Activated naive CD4-positive, alpha-beta T cell treated with anti-CD3 and anti-CD28 coated beads, Interleukin-2, amount 50 U/mL, for 72 hours (primary cell): ENCODE results near the gene EVPL. TPM values are rescaled to one million over a fixed set of nuclear protein-coding genes. Genes with fewer than 3 reads are reported as not detected.

ENCODE experiments used
- ATAC-seq, 2 donors: fragments of 150-1000 bp; cut with Tn5 transposase; 2 replicates each; pipeline ENCODE4 v1.10.0; 2021; ENCODE audit warnings: mild to moderate bottlenecking in 2 of 2, moderate library complexity in 2 of 2
- DNase-seq, 2 donors: peaks; one replicate each; pipeline ENCODE4 v3.0.0; 2021 to 2022; ENCODE audit warnings: low spot score in 2 of 2
- H3K27ac Mint-ChIP-seq, 2 donors: one replicate each; pipeline ENCODE4 v1.8.0; 2022; ENCODE audit warnings: mild to moderate bottlenecking in 2 of 2, mixed read lengths in 2 of 2
- H3K36me3 Mint-ChIP-seq, 2 donors: one replicate each; pipeline ENCODE4 v1.8.0; 2022; ENCODE audit warnings: mixed read lengths in 2 of 2
- H3K9me3 Mint-ChIP-seq, 2 donors: one replicate each; pipeline ENCODE4 v1.8.0; 2022; ENCODE audit warnings: mixed read lengths in 2 of 2
- total RNA-seq, 2 donors: library from RNA; stranded (reverse); gene quantifications; one replicate each; pipeline ENCODE4 v1.2.3, GENCODE V29; 2022

The EVPL gene
- total RNA-seq, 2 donors from 2014 or later = 0.34 to 1.5 TPM

DNA sequence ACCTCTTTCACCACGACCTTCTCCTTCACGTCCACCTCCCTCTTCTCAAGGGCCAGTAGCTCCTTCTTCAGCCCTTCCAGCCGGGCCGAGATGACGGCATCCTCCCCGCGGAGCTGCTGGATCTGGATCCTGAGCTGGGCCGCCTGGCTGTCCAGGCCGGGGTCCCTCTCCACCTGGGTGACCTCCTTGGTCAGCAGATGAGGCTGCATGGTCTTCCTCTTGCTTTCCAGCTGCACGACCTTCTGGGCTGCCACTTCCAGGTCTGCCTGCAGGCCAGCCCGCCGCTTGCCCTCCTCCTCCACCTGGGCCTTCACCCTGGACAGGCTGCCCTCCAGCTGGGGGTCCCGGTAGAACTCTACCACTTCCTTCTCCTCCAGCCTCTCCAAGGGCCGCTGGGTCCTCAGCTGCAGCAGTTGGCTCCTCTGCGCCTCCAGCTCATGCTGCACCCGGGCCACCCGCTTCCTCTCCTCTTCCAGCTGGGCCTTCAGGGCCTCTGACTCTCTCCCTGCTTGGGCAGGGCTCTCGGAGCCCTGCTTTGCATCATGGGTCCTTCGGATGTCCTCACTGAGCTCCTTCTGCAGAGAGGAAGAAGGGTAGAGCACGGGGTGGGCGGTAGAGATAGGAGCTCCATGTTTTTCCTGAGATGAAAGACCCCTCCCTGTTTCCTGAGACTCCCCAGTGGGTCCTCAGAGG, 17.0 kb downstream of the EVPL start:
- Mint-ChIP-seq H3K27ac (peak overlapping the region in 1 of 2 donors; percentile 34), H3K9me3 (no peaks in the 10 kb centered on the region), H3K36me3 (no peaks in the 10 kb centered on the region)
- ATAC-seq (no peak), DNase-seq (no peak)

DNA sequence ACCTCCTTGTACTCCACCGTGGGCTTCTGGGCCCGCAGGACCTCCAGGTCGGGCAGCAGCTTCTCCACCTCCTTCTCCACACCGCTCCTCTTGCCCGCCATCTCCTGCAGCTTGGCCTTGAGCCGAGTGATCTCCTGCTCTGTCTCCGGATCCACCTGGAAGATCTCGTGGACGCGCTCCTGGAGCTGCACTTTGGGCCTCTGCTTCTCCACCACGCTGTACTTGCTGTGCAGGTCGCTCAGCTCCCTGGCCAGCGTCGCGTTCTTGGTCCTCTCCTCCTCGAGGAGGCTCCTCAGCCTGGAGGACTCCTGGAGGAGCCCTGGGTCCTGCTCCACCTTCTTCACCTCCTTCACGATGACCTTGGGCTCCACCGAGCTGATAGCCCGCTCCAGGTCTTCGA, 17.7 kb downstream of the EVPL start:
- no peaks in the 10 kb centered on the region for H3K9me3 Mint-ChIP-seq
- no peak for DNase-seq
- H3K36me3 Mint-ChIP-seq = no peaks in the 10 kb centered on the region
- H3K27ac Mint-ChIP-seq = peak overlapping the region; percentile 19 to 57
- ATAC-seq = no peak

DNA sequence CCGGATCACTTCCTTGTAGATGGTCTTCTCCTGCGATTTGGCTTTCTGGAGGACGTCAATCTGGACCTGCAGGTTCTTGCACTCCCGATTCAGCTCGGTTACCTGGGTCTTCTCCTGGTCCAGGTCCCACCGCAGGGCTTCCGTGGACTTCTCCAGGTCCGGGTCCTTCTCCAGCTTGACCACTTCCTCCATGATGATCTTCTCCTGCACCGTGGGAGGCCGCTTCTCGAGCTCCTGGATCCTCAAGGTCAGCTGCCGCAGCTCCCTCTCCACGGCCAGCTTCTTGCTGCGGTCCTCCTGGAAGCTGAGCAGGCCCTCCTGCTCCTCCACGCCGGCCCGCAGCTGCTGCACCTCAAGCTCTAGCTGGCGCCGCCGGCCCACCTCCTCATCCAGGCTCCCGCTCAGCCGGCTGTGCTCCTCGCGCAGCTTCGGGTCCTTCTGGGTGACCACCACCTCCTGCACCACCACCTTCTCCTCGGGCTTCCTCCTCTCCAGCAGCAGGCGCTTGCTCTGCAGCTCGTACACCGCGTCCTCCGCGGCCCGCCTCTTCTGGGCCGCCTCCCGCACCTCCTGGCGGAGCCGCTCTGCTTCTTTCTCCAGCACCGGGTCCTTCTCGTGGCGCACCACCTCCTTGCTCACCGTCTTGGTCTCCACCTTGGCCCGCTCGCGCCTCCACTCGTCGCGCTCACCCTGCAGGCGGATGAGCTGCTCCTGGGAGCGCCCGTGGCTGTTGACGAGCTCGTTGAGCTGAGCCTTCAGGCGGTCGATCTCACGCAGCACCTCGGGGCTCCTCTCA, 18.3 kb downstream of the EVPL start:
- Mint-ChIP-seq H3K27ac (peak overlapping the region in 1 of 2 donors; percentile 57), H3K9me3 (no peaks in the 10 kb centered on the region), H3K36me3 (no peaks in the 10 kb centered on the region)
- DNase-seq (no peak), ATAC-seq (no peak)

DNA sequence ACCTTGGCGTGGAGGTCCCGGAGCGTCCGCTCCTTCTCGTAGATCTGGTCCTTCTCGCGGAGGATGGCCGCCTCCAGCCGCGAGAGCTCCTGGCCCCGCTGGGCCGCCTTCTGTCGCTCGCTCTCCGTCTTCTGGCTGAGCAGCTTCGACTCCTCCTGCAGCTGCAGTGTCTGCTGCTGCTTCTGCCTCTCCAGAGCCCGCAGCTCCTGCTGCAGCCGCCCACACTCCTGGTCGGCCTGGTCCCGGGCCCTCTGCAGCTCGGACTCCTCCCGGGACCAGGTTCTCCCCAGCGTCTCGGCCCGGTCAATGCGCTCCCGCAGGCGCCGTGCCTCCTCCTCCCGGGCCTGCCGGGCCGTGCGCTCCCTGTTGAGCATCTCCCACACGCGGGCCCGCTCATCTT, 18.9 kb downstream of the EVPL start:
- no peak overlapping the region for H3K27ac Mint-ChIP-seq
- no peaks in the 10 kb centered on the region for H3K36me3 Mint-ChIP-seq
- DNase-seq = no peak
- ATAC-seq = no peak
- no peaks in the 10 kb centered on the region for H3K9me3 Mint-ChIP-seq

DNA sequence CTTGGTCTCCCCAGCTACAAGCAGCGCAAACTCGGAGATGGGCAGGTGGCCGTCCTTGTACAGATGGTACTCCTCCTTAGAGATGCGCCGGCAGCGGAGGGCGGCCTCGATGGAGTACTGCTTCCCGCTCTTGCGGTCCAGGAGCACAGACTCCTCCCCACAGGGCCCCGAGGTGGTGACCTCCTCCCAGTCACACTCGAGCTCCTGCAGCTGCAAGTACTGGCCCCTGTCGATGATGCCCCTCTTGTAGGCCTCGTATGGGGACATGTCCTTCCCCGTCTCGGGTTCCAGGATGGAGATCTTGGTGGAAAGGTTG, 19.3 kb downstream of the EVPL start:
- DNase-seq = no peak
- Mint-ChIP-seq H3K27ac (no peak overlapping the region), H3K36me3 (no peaks in the 10 kb centered on the region), H3K9me3 (no peaks in the 10 kb centered on the region)
- no peak for ATAC-seq

DNA sequence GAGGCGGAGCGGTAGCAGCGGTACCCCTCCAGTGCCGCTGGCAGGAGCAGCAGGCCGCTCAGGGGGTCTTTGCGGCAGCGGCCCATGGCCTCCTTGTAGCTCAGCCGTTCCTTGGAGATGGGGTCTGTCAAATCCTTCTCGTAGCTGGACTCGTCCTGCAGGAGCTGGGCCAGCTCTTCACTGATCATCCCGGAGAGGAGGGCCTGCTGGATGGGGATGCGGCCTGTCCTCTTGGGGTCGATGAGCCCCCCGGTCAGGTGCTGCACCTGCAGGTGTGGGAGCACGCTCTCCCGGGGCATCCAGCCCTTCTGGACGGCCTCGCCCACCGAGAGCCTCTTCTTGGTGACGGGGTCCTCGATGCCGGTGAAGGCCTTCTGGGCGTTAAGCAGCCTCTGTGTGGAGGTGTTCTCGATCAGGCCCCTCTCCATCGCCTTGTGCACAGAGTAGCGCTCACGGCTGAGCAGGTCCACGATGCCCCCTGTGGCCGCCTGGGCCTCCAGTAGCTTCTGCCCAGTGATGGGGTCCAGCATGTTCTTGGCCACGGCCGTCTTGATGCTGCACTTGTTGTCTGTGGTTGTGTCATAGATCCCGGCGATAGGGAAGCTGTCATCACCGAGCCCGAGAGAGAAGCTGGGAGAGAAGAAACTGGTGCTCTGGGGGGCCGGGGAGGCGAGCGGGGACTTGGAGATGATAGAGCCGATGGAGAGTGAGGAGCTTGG, 19.8 kb downstream of the EVPL start:
- ATAC-seq (no peak), DNase-seq (no peak)
- Mint-ChIP-seq H3K36me3 (no peaks in the 10 kb centered on the region), H3K27ac (no peak overlapping the region), H3K9me3 (no peaks in the 10 kb centered on the region)

DNA sequence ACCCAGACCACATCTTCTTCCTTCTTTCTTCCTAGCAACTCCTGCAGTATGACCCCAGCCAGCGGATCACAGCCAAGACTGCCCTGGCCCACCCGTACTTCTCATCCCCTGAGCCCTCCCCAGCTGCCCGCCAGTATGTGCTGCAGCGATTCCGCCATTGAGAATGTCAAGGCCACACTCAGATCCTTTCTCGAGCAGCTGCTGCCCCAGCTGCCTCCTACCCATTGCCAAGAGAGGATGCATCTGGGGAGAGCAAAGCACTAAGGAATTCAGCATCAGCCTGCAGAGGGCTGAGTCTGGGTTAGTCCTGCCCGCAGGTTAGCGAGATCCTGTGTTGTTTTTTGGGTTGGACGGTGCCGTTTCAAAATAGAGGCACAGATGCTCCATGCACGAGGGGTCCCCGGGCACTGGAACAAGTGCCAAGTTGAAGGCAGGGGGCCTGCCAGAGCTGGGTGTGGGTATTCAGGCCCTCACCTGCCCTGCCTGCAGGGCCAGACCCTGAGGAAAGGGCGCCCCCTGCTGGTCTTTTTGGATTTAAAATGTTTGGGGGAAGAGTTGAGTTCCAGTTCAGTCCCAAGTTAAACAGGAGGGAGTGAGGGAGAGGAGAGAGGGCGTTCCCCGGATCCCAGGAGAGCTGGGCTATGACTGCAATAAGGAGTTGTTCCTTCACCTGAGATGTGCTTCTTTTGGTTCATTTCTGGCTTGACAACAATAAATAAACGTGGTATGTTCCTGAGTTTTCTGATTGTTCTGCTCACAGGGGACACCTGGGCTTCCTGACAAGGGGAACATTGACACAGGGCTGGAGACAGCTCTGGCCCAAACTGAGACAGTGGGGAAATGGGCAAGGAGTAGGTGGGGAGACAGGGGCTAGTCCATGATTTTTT, 21.6 kb downstream of the EVPL start:
- Mint-ChIP-seq H3K27ac (peak overlapping the region in 1 of 2 donors; percentile 9), H3K36me3 (no peaks in the 10 kb centered on the region), H3K9me3 (no peaks in the 10 kb centered on the region)
- peak; percentile 78 to 97 for DNase-seq
- ATAC-seq = peak; percentile 78 to 82

DNA sequence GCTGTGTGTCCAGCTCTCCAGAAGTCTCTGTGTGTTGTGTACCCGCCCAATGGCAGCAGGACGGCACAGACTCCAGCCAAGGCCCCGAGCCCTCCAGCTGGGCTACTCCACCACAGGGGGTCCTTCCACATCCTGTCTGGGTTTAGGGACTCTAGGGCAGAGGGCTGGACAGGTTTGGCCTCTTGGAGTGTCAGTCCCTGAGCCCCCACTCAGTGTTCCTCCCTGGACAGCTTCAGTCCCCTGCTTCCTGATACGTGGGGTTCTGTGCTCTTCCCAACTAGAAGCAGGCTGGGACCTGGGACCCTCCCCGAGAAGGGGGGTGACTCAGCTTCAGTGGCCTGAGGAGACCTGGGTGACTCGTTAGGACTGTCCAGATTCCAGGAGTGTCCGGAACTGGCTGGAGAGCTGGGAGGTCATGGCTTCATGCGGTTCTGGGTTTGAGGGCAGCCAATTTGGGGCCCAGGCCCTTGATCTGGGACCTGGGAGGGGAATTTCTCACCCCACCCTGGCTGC, 22.3 kb downstream of the EVPL start:
- no peaks in the 10 kb centered on the region for H3K9me3 Mint-ChIP-seq

DNA sequence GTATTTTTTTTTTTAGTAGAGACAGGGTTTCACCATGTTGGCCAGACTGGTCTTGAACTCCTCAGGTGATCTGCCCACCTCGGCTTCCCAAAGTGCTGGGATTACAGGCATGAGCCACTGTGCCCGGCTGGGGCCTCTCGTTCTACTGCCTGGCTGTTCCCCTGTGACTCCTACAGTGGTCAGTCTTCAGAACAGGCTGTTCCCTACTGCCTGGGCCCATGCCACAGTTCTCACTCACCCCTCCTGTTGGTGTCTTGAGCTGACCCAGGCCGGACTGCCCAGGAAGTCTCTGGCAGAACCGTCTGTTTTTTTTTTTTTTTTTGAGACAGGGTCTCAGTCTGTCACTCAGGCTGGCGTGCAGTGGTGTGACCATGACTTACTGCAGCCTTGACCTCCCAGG, 23.2 kb downstream of the EVPL start:
- Mint-ChIP-seq H3K27ac (peak overlapping the region; percentile 9 to 36), H3K36me3 (no peaks in the 10 kb centered on the region), H3K9me3 (no peaks in the 10 kb centered on the region)
- no peak for DNase-seq
- ATAC-seq = no peak

More for the DNA sequence above, 22.3 kb downstream of the EVPL start:
- ATAC-seq = no peak
- no peak overlapping the region for H3K27ac Mint-ChIP-seq
- no peak for DNase-seq
- no peaks in the 10 kb centered on the region for H3K36me3 Mint-ChIP-seq

DNA sequence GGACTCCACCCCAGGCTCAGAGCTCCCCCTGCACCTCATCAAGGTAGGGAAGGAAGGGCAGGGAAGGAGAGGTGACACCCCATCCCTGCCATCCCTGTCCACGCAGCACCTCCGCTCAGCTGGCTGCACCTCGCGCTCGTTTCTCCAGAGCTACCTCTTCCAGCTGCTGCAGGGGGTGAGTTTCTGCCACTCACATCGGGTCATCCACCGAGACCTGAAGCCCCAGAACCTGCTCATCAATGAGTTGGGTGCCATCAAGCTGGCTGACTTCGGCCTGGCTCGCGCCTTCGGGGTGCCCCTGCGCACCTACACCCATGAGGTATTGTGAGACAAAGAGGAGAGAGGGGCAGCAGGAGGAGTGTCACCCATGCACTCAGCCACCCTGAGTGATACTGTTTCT, 25.0 kb downstream of the EVPL start:
- no peaks in the 10 kb centered on the region for H3K9me3 Mint-ChIP-seq
- no peaks in the 10 kb centered on the region for H3K36me3 Mint-ChIP-seq
- no peak for ATAC-seq
- H3K27ac Mint-ChIP-seq = peak overlapping the region in 1 of 2 donors; percentile 32
- no peak for DNase-seq

DNA sequence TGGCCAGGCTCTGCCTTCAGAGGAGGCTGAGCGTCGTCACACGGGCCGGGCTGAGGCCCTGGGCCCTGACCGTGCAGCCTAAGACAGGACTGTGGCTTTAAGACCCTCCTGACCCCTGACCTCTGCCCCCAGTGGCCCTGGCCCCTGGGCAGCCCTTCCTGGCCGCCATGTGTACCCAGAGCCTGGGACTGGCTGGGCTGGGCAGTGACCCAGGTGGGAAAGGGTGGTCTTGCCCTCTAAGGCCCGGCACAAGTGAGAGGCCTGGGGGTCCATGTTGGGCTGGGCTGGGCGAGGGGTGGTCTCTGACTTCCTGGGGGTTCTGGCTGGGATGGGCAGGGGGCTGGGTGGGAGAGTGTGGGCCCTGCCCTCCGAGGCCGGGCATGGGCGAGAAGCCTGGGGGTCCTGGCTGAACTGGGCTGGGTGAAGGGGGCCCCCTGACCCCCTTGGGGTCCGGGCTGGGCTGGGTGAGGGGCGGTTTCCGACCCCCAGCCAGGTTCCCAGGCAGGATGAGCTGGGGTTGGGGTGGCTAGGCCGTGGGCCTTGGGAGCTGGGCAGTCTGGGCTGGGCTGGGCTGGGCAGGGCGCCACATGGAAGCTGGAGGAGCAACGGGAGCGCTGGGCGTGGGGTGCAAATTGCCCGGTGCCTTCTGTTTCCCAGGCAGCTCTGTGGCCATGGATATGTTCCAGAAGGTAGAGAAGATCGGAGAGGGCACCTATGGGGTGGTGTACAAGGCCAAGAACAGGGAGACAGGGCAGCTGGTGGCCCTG, 26.2 kb downstream of the EVPL start, which contains the start of gene CDK3:
Gene CDK3, plus strand, starts transcription at position 101 of the 767 bp plus-strand sequence. Its CDS starts 571 bp downstream, at position 672.
- Mint-ChIP-seq H3K9me3 (no peaks in the 10 kb centered on the region), H3K27ac (no peak within 1 kb of the TSS), H3K36me3 (no peaks in the 10 kb centered on the region)
- DNase-seq (no peak), ATAC-seq (no peak)

DNA sequence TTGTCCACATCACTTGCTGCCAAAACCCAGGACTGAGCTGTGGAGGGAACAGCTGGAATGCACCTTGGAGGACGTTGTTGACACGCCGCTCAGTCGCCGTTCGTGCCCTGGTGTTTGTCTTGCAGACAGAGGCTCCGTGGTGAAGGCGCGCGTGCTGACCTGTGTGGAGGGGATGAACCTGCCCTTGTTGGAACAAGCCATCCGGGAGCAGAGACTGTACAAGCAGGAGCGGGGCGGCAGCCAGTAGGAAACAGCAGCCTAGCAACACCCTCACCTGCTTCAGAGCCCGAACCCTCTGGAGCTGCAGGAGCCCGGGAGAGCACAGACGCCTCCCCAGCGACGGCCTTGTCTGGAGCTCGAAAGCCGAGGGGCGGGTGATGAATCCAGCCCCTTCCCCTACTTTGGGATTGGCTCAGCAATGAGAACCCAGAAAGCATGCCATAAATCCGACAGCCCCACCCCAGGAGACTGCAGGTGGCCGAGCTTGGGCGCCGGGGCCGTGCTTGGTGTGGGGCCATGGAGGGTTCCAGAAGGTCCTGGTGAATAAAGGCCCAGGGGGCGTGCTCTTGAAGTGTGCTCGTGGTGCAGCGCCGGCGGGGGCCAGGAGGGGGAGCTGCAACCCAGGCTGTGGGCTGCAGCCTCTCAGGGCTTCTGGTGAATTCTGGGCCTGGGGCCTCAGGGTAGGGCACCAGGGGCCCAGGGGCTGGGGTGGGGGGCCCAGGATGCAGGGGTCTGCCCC, 26.9 kb downstream of the EVPL start:
- ATAC-seq (peak; percentile 21 to 82), DNase-seq (peak in 1 of 2 donors; percentile 87)
- Mint-ChIP-seq H3K36me3 (no peaks in the 10 kb centered on the region), H3K9me3 (no peaks in the 10 kb centered on the region), H3K27ac (no peak overlapping the region)

DNA sequence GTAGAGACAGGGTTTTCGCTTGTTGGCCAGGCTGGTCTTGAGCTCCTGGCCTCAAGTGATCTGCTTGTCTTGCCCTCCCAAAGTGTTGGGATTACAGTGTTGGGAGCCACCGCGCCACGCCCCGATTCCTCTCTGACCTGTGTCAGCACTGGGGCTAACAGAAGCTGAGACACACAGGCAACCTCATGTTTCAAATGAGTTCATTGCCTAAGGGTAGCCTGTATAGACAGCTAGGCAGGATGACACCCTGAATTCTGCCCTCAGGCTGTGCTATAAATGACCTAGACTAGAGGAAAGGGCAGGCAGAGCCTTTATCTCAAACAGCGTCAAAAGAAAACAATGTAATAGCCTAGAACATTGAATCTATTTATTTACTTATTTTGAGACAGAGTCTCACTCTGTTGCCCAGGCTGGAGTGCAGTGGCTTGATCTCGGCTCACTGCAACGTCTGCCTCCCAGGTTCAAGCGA, 28.7 kb downstream of the EVPL start:
- DNase-seq = no peak

DNA sequence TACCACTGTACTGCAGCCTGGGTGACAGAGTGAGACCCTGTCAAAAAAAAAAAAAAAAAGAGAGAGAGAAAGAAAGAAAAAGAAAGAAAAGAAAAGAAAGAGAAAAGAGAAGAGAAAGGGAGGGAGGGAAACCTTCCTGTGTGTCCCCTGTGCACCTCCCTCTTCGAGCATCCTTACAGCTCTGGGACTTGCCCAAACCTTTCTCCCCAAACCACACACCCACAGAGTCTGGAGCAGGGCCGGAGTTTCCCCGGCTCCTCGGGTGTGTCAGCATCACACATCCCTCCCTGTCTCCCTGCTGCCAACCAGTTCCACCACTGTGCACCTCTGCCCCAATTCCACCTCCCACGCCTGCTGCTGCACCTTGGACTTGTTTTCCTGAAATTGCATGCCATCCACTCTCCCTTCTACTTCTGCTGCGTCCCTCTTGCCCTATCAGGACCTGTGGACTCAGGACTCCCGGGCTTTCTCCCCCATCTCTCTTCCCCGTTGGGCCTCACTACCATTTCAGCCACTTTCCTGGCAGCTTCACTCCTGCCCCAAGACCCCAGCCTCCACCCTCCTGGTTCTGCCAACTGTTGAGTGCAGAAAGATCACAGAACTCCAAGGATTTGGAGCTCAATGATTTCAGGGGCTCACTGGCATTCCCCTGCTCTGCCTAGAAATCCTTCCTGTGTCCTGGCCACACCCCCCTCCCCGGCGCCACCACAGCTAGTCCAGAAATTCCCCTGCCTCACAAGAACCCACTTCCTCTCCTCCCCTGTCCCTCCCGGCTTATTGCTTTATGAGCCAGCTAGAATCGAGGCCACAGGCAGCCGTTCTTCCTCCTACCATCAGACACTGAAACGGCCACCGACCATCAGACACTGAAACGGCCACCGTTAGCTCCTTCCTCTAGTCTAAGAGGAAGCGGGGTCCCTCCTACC, 30.2 kb downstream of the EVPL start:
- peak; percentile 48 to 88 for ATAC-seq
- DNase-seq = no peak
- H3K27ac Mint-ChIP-seq = peak overlapping the region; percentile 87 to 95
- H3K9me3 Mint-ChIP-seq = no peaks in the 10 kb centered on the region
- no peaks in the 10 kb centered on the region for H3K36me3 Mint-ChIP-seq

More for the DNA sequence above, 28.7 kb downstream of the EVPL start:
- ATAC-seq = no peak
- H3K36me3 Mint-ChIP-seq = no peaks in the 10 kb centered on the region
- peak overlapping the region; percentile 50 to 87 for H3K27ac Mint-ChIP-seq
- no peaks in the 10 kb centered on the region for H3K9me3 Mint-ChIP-seq
